ENCODE data around the gene XRCC5. TPM values are rescaled to one million over a fixed set of nuclear protein-coding genes. Genes with fewer than 3 reads are reported as not detected.

The XRCC5 gene
- total RNA-seq, 6 experiments from 2014 or later: 92.0 to 131 (median 106) TPM

- H3K9me3 ChIP-seq: no peaks in the 10 kb centered on the region
- H3K27ac ChIP-seq: peak overlapping the region in 2 of 3 donors; percentile 50 to 64
- DNase-seq (no peak), ATAC-seq (peak; percentile 42 to 54 (median 48))
- TF ChIP-seq POLR2A (IDR thresholded peaks at IDR 0.05) (no peak), CTCF (IDR thresholded peaks at IDR 0.05) (no peak)
- no peak overlapping the region for H3K4me3 ChIP-seq
- WGBS (ENCODE audit: insufficient coverage, low coverage, low lambda C conversion rate, missing lambda C conversion rate): 31% methylated on average over 2 of the region's 2 CpGs
- peaks cover 0 to 40% (median 9%) of the 10 kb centered on the region in 4 donors for H3K4me1 ChIP-seq
- H3K27me3 ChIP-seq: no peaks in the 10 kb centered on the region
- intact Hi-C loops (cut with DNase I): no loop called here
- peaks cover 0 to 34% (median 11%) of the 10 kb centered on the region in 4 donors for H3K36me3 ChIP-seq
Measured at GRCh38 chr2:216188956-216189355, 79.8 kb downstream of the XRCC5 start.

GRCh38 chr2:216189410-216189809, 80.3 kb downstream of the XRCC5 start:
- no peak for TF ChIP-seq POLR2A (IDR thresholded peaks at IDR 0.05)
- no peak for TF ChIP-seq CTCF (IDR thresholded peaks at IDR 0.05)
- 73% methylated on average over 2 of the region's 2 CpGs for WGBS (ENCODE audit: insufficient coverage, low coverage, low lambda C conversion rate, missing lambda C conversion rate)
- H3K27me3 ChIP-seq: no peaks in the 10 kb centered on the region
- no peak for ATAC-seq
- peaks cover 0 to 35% (median 11%) of the 10 kb centered on the region in 4 donors for H3K36me3 ChIP-seq
- intact Hi-C loops (cut with DNase I): no loop called here
- H3K4me1 ChIP-seq: peaks cover 0 to 40% (median 9%) of the 10 kb centered on the region in 4 donors
- H3K4me3 ChIP-seq: no peak overlapping the region
- H3K9me3 ChIP-seq: no peaks in the 10 kb centered on the region
- DNase-seq: no peak
- peak overlapping the region in 2 of 3 donors; percentile 50 to 64 for H3K27ac ChIP-seq

- Histone ChIP-seq H3K27ac (no peak overlapping the region), H3K27me3 (no peaks in the 10 kb centered on the region), H3K9me3 (no peaks in the 10 kb centered on the region), H3K4me3 (no peak overlapping the region), H3K4me1 (peaks cover 0 to 23% (median 9%) of the 10 kb centered on the region in 4 donors), H3K36me3 (peaks cover 0 to 63% (median 17%) of the 10 kb centered on the region in 4 donors)
- TF ChIP-seq POLR2A (IDR thresholded peaks at IDR 0.05) (no peak), CTCF (IDR thresholded peaks at IDR 0.05) (no peak)
- intact Hi-C loops (cut with DNase I): no loop called here
- DNase-seq: no peak
- 90% methylated on average over 4 of the region's 4 CpGs for WGBS (ENCODE audit: insufficient coverage, low coverage, low lambda C conversion rate, missing lambda C conversion rate)
- no peak for ATAC-seq
Measured at GRCh38 chr2:216192181-216192580, 83.0 kb downstream of the XRCC5 start.

GRCh38 chr2:216192931-216193330, 83.8 kb downstream of the XRCC5 start:
- ATAC-seq: no peak
- H3K9me3 ChIP-seq: no peaks in the 10 kb centered on the region
- no peak for DNase-seq
- 76% methylated on average over 3 of the region's 3 CpGs for WGBS (ENCODE audit: insufficient coverage, low coverage, low lambda C conversion rate, missing lambda C conversion rate)
- H3K36me3 ChIP-seq: peaks cover 0 to 70% (median 22%) of the 10 kb centered on the region in 4 donors
- TF ChIP-seq CTCF (IDR thresholded peaks at IDR 0.05) (no peak), POLR2A (IDR thresholded peaks at IDR 0.05) (no peak)
- peaks cover 0 to 21% (median 9%) of the 10 kb centered on the region in 4 donors for H3K4me1 ChIP-seq
- no peak overlapping the region for H3K27ac ChIP-seq
- no peak overlapping the region for H3K4me3 ChIP-seq
- intact Hi-C loops (cut with DNase I): no loop called here
- H3K27me3 ChIP-seq: no peaks in the 10 kb centered on the region

GRCh38 chr2:216194013-216194412, 84.9 kb downstream of the XRCC5 start:
- TF ChIP-seq POLR2A (IDR thresholded peaks at IDR 0.05): no peak
- no peak for TF ChIP-seq CTCF (IDR thresholded peaks at IDR 0.05)
- Histone ChIP-seq H3K4me1 (peaks cover 0 to 11% (median 4%) of the 10 kb centered on the region in 4 donors), H3K27me3 (no peaks in the 10 kb centered on the region), H3K36me3 (peaks cover 0 to 81% (median 27%) of the 10 kb centered on the region in 4 donors), H3K9me3 (no peaks in the 10 kb centered on the region), H3K4me3 (no peak overlapping the region), H3K27ac (no peak overlapping the region)
- WGBS (ENCODE audit: insufficient coverage, low coverage, low lambda C conversion rate, missing lambda C conversion rate): 91% methylated on average over 3 of the region's 3 CpGs
- no peak for DNase-seq
- no peak for ATAC-seq
- intact Hi-C loops (cut with DNase I): no loop called here
